ENCODE data around the gene MKLN1. TPM values are rescaled to one million over a fixed set of nuclear protein-coding genes. Genes with fewer than 3 reads are reported as not detected.
A peak's percentile ranks its signal among the peaks of the same experiment; 100 is the strongest.
"Not testable (repeated sequence)": the region's sequence is repeated elsewhere in the genome, so short reads cannot be mapped to it uniquely, and the experiment has no call there.

The MKLN1 gene
- total RNA-seq, 1 experiment from 2014 or later: 90.2 TPM

GRCh38 chr7:131331806-131332205, 4.1 kb downstream of the MKLN1 start:
- TF ChIP-seq EZH2 (IDR thresholded peaks at IDR 0.05; ENCODE audit: borderline replicate concordance, low read depth, low read length, poor library complexity, severe bottlenecking): no peak
- TF ChIP-seq CTCF (conservative IDR thresholded peaks at IDR 0.05; ENCODE audit: low read depth, low read length): no peak

GRCh38 chr7:131332729-131333128, 5.1 kb downstream of the MKLN1 start:
- intact Hi-C loops (cut with micrococcal nuclease; ENCODE audit: unreplicated experiment); H3K36me3 ChIP-seq (ENCODE audit: insufficient read depth, low read length, poor library complexity, severe bottlenecking); H3K27me3 ChIP-seq (replicated peaks; ENCODE audit: insufficient read depth, low read depth, low read length, poor library complexity); BruUV-seq (replicated peaks); DNase-seq (ENCODE audit: low spot score); H3K4me3 ChIP-seq (ENCODE audit: low read depth, low read length, poor library complexity, severe bottlenecking); POLR2A ChIA-PET (ENCODE audit: low non-redundant PET); H3K27ac ChIP-seq (ENCODE audit: low read depth, low read length, poor library complexity, severe bottlenecking); CTCF ChIA-PET: not testable (repeated sequence)
- Histone ChIP-seq H3K4me1 (ENCODE audit: insufficient read depth, low read length, poor library complexity, severe bottlenecking) (peaks cover 13% of the 10 kb centered on the region), H3K9me3 (ENCODE audit: low read depth, low read length, poor library complexity, severe bottlenecking) (peaks cover 35% of the 10 kb centered on the region)

More at GRCh38 chr7:131331806-131332205, 4.1 kb downstream of the MKLN1 start:
- intact Hi-C loops (cut with micrococcal nuclease; ENCODE audit: unreplicated experiment): no loop called here
- Histone ChIP-seq H3K27me3 (replicated peaks; ENCODE audit: insufficient read depth, low read depth, low read length, poor library complexity) (no peaks in the 10 kb centered on the region), H3K4me3 (ENCODE audit: low read depth, low read length, poor library complexity, severe bottlenecking) (no peak overlapping the region), H3K36me3 (ENCODE audit: insufficient read depth, low read length, poor library complexity, severe bottlenecking) (peaks cover 9% of the 10 kb centered on the region), H3K4me1 (ENCODE audit: insufficient read depth, low read length, poor library complexity, severe bottlenecking) (peaks cover 16% of the 10 kb centered on the region), H3K27ac (ENCODE audit: low read depth, low read length, poor library complexity, severe bottlenecking) (no peak overlapping the region), H3K9me3 (ENCODE audit: low read depth, low read length, poor library complexity, severe bottlenecking) (peaks cover 28% of the 10 kb centered on the region)
- no TSS peak for BruUV-seq (replicated peaks)
- ChIA-PET CTCF (no interaction called here), POLR2A (ENCODE audit: low non-redundant PET) (no interaction called here)
- DNase-seq (ENCODE audit: low spot score): no peak

- TF ChIP-seq EZH2 (IDR thresholded peaks at IDR 0.05; ENCODE audit: borderline replicate concordance, low read depth, low read length, poor library complexity, severe bottlenecking): no peak
- TF ChIP-seq CTCF (conservative IDR thresholded peaks at IDR 0.05; ENCODE audit: low read depth, low read length): no peak
- CTCF ChIA-PET: no interaction called here
- POLR2A ChIA-PET (ENCODE audit: low non-redundant PET): interaction anchor here (0.7 kb wide), 1 partner anchor 10 kb away, joined by 3 read pairs; no protein-coding TSS in a partner anchor
- BruUV-seq (replicated peaks): no TSS peak
- Histone ChIP-seq H3K4me3 (ENCODE audit: low read depth, low read length, poor library complexity, severe bottlenecking) (no peak overlapping the region), H3K27me3 (replicated peaks; ENCODE audit: insufficient read depth, low read depth, low read length, poor library complexity) (no peaks in the 10 kb centered on the region), H3K9me3 (ENCODE audit: low read depth, low read length, poor library complexity, severe bottlenecking) (peaks cover 42% of the 10 kb centered on the region), H3K4me1 (ENCODE audit: insufficient read depth, low read length, poor library complexity, severe bottlenecking) (no peaks in the 10 kb centered on the region), H3K36me3 (ENCODE audit: insufficient read depth, low read length, poor library complexity, severe bottlenecking) (peaks cover 9% of the 10 kb centered on the region), H3K27ac (ENCODE audit: low read depth, low read length, poor library complexity, severe bottlenecking) (no peak overlapping the region)
- intact Hi-C loops (cut with micrococcal nuclease; ENCODE audit: unreplicated experiment): no loop called here
- DNase-seq (ENCODE audit: low spot score): no peak
Measured at GRCh38 chr7:131335639-131336381, 8.1 kb downstream of the MKLN1 start.

- no TSS peak for BruUV-seq (replicated peaks)
- Histone ChIP-seq H3K27me3 (replicated peaks; ENCODE audit: insufficient read depth, low read depth, low read length, poor library complexity) (no peaks in the 10 kb centered on the region), H3K9me3 (ENCODE audit: low read depth, low read length, poor library complexity, severe bottlenecking) (peaks cover 42% of the 10 kb centered on the region), H3K27ac (ENCODE audit: low read depth, low read length, poor library complexity, severe bottlenecking) (no peak overlapping the region), H3K4me3 (ENCODE audit: low read depth, low read length, poor library complexity, severe bottlenecking) (no peak overlapping the region), H3K36me3 (ENCODE audit: insufficient read depth, low read length, poor library complexity, severe bottlenecking) (peaks cover 9% of the 10 kb centered on the region), H3K4me1 (ENCODE audit: insufficient read depth, low read length, poor library complexity, severe bottlenecking) (no peaks in the 10 kb centered on the region)
- DNase-seq (ENCODE audit: low spot score): peak; percentile 40
- ChIA-PET CTCF (no interaction called here), POLR2A (ENCODE audit: low non-redundant PET) (no interaction called here)
- no peak for TF ChIP-seq EZH2 (IDR thresholded peaks at IDR 0.05; ENCODE audit: borderline replicate concordance, low read depth, low read length, poor library complexity, severe bottlenecking)
- TF ChIP-seq CTCF (conservative IDR thresholded peaks at IDR 0.05; ENCODE audit: low read depth, low read length): no peak
- intact Hi-C loops (cut with micrococcal nuclease; ENCODE audit: unreplicated experiment): no loop called here
Measured at GRCh38 chr7:131336956-131337355, 9.3 kb downstream of the MKLN1 start.
